RPMI7951 (cell line): ENCODE measurements around the gene FITM2. TPM values are rescaled to one million over a fixed set of nuclear protein-coding genes. Genes with fewer than 3 reads are reported as not detected.
"Not testable (repeated sequence)": the region's sequence is repeated elsewhere in the genome, so short reads cannot be mapped to it uniquely, and the experiment has no call there.

Experiments
- DNase-seq: peaks from one replicate; pipeline ENCODE4 v3.0.0-alpha.2; 2012; ENCODE audit warnings: low read depth
- total RNA-seq: library from RNA; depleted of rRNA; stranded (reverse); fragments of >200 nt; shearing (Covaris generic); gene quantifications from 2 replicates; pipeline ENCODE4 v1.2.3, GENCODE V29; 2014

FITM2 gene
- total RNA-seq, 1 experiment from 2014 or later, result 9.1 TPM

DNA sequence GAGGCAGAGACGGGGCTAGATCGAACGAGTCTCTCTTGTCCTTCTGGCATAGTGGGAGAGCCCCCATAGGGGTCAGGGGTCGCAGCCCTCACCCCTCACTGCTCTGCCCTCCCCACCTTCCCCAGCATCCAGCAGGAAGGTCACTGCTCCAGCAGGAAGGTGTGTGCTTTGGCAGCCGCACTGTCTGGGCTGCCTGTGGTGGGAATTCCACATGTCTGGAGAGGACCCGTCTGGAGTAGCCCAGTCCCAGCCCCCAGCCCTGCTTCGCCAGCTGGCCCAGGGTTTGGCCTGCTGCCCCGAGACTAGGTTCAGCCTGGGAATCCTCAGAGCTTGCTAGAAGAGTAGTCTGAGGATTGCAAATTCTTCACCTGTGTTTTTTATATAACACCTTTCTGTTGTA is 23.3 kb upstream of the FITM2 start:
- no peak for DNase-seq

GRCh38 chr20:44331201-44331600 is 20.2 kb upstream of the FITM2 start:
- DNase-seq, result no peak

- DNase-seq, result no peak
Measured at GRCh38 chr20:44328428-44328827, 17.4 kb upstream of the FITM2 start.

GRCh38 chr20:44327748-44328147 is 16.7 kb upstream of the FITM2 start:
- DNase-seq, result not testable (repeated sequence)

DNA sequence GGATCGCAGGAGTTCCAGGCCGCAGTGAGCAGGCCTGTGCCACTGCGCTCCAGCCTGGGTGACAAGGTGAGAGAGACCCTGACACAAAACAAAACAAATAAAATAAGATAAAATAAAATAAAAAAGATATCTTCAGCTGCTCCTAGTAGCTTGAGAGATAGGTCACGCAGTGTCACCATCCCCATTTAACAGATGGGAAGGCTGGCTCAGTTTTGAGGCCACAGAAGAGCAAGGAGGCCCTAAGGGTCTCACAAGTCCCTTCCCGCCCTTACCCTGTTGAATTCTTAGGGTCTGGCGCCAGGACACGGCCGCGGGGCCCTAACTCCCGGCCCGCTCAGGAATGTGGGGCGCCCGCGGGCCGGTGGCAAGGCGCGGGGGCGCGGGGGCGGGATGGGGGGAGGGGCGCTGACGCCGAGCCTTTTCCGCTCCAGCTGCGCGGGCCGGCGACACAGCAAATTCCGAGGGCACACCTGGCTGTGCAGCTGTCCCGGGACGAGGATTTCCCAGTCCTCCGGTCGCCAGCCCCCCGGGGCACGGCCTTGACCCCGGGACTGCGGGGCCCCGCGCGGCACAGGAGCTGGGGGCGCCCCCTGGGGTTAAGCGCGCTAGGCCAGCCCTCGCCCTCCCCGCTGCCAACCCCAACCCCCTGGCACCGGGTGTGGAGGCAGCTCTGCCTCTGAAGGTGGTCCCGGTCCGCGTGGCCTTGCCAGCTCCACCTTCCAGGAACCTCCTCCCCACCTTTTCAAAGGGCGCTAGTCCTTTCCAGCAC is 15.6 kb upstream of the FITM2 start:
- no peak for DNase-seq

DNA sequence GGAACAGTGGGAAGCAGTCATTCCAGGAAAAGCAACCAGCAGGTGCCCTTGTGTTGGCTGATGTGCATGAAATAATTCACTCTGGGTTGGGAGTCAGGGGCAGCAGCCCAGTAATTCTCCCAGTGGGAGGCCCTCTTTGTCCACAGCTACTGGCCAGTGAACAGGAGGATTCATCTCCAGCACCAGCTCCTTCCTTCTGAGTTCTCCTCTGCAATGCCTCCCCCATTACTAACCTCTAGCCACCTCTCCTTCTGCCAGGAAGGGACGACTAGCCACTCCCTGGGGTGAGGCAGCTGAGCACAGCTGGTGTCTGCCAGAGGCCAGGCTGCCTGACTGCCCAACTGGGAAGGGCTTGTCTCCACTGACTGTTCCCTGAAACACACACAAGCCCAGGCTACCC is 13.3 kb upstream of the FITM2 start:
- DNase-seq, result no peak

GRCh38 chr20:44319839-44320422 is 8.9 kb upstream of the FITM2 start:
- no peak for DNase-seq

DNA sequence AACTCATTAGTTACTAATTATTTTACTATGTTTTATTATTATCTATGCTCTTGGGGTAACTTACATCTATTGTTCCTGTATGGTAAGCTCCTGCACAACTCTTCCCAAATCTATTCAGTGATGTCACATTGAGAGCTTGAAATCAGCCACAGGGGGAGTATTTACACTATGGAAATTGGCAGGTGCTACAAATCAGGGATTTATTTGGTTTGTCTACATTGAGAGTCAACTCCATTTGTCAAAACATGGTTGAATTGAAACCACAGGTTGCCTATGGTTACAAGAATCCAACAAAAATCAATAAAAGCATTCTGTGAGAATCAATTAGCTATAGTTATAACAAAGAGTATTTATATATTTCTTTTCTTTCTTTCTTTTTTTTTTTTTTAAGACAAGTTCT is 3.9 kb upstream of the FITM2 start:
- no peak for DNase-seq

- DNase-seq, result peak; percentile 66
Measured at GRCh38 chr20:44309763-44310663, 989 bp downstream of the FITM2 start.

- DNase-seq, result no peak
Measured at GRCh38 chr20:44306927-44307326, 4.1 kb downstream of the FITM2 start.

- no peak for DNase-seq
Measured at GRCh38 chr20:44304383-44304782, 6.6 kb downstream of the FITM2 start.

DNA sequence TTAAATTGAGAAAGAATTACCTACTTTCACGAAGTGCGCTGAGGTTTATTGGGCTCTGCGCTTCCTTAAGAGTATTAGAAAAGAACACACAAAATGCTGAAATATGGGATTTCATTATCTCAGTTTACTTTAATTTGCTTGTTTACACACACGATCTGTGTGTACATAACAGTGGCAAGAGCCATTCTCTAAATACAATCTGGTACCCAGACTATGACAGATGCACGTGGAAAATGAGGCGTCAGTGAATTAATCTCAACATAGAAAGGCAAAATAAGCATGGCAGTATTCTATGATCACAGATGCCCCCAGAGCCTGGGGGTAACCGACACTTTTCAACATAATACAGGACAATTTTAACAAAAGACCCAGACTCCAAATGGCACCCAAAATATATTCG is 8.3 kb downstream of the FITM2 start:
- no peak for DNase-seq

GRCh38 chr20:44302026-44302669 is 8.9 kb downstream of the FITM2 start:
- DNase-seq, result no peak

- no peak for DNase-seq
Measured at GRCh38 chr20:44301285-44301684, 9.7 kb downstream of the FITM2 start.

DNA sequence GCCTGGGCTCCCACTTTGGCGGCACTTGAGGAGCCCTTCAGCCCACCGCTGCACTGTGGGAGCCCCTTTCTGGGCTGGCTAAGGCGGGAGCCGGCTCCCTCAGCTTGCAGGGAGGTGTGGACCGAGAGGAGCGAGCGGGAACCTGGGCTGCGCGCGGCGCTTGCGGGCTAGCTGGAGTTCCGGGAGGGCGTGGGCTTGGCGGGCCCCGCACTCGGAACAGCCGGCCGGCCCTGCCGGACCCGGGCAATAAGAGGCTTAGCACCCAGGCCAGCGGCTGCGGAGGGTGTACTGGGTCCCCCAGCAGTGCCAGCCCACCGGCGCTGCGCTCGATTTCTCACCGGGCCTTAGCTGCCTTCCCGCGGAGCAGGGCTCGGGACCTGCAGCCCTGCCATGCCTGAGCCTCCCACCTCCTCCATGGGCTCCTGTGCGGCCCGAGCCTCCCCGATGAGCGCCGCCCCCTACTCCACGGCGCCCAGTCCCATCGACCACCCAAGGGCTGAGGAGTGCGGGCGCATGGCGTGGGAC is 11.9 kb downstream of the FITM2 start:
- not testable (repeated sequence) for DNase-seq

DNA sequence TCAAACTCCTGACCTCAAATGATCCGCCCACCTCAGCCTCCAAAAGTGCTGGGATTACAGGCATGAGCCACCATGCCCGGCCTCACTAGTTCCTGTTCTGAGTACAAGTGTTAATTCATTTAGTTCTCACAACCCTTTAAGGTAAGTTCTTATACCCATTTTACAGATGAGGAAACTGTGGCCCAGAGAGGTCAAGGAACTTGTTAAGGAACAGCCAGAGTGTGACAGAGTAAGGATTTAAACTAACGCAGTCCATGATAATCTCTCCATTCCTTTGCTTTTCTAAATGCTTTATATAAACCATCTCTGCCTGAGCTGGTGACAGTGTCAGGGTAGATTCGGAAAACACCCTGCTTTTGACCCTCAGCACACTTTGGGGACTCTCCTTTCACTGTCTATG is 13.3 kb downstream of the FITM2 start:
- DNase-seq, result no peak

- no peak for DNase-seq
Measured at GRCh38 chr20:44296011-44296410, 15.0 kb downstream of the FITM2 start.

DNA sequence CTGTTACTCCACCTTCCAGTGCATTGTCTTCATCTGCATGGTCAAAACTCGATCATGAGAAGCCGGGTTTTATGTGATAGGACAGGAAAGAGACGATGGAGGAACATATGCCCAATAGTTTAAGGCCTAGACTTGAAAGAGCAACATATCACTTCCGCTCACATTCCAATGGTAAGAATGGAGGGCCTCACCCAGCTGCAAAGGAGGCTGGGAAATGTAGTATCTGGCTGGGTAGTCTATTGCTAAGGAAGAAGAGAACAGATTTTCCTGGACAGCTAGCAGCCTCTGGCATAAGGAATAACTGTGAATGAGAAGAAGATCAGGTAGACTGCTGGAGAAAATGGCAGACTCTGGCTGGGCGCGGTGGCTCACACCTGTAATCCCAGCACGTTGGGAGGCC is 19.2 kb downstream of the FITM2 start:
- no peak for DNase-seq

DNA sequence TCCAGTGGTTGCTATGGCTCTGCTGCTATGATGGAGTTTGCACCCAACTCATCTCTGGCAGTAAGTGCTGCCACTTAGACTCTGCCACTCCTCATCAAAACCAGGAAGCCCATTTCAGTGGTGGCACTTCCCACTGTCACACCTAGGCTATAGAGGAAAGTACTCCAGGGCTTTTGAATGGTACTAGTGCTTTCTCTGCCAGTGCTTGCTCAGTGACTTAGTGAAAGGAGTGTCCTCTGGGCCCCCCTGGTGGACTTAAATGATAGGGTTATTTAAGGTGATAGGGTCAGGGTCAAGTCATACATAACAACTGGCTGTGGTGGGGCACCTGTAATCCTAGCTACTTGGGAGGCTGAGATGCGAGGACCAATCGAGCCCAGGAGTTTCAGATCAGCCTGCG is 22.8 kb downstream of the FITM2 start:
- DNase-seq, result no peak

- DNase-seq, result peak; percentile 49
Measured at GRCh38 chr20:44287272-44288097, 23.5 kb downstream of the FITM2 start.

DNA sequence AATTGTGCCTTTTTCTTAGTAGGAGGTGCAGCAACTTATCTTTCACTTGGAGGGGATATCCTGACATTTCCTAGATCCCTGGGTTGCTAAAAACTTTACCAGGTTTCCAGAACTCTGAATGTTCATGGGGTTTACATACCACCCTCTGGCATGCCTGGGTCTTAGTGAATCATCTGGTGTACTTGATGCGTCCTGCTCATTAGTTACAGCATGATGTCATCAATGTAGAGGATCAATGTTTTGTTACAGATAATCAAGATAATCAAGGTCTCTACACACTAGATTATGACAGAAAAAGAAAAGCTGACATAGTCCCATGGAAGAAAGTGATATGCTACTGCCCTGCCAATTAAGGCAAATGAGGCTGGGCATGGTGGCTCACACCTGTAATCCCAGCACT is 27.0 kb downstream of the FITM2 start:
- DNase-seq, result no peak
